WTC11 (cell line): ENCODE results near the gene AOAH. TPM values are rescaled to one million over a fixed set of nuclear protein-coding genes. Genes with fewer than 3 reads are reported as not detected.

Source experiments
- ATAC-seq: fragments of 200-7000 bp; cut with Tn5 transposase; 2 replicates; pipeline ENCODE4 v1.10.0; 2021; ENCODE audit warnings: mild to moderate bottlenecking, moderate library complexity
- CTCF ChIA-PET: fragments of 300-600 bp; sonication (Branson Sonifier 250); formaldehyde crosslinking; loops from one replicate; lab custom pipeline; 2021; ENCODE audit warnings: antibody characterized with exemption; lab: Charles Lee
- POLR2A ChIA-PET: fragments of 350-600 bp; sonication (Branson Sonifier 250); formaldehyde crosslinking; loops from one replicate; lab custom pipeline; 2021; ENCODE audit warnings: antibody characterized with exemption; lab: Charles Lee
- DNase-seq: peaks from one replicate; pipeline ENCODE4 v3.0.0; 2021; ENCODE audit warnings: low spot score
- H3K27ac Mint-ChIP-seq: 2 replicates; pipeline ENCODE4 v1.8.0; 2021; ENCODE audit warnings: mixed read lengths
- H3K27me3 Mint-ChIP-seq: 2 replicates; pipeline ENCODE4 v1.8.0; 2021; ENCODE audit warnings: low read depth, mild to moderate bottlenecking, moderate library complexity, mixed read lengths
- H3K36me3 Mint-ChIP-seq: 2 replicates; pipeline ENCODE4 v1.8.0; 2021; ENCODE audit warnings: mixed read lengths
- H3K4me1 Mint-ChIP-seq: 2 replicates; pipeline ENCODE4 v1.8.0; 2022; ENCODE audit warnings: mixed read lengths
- H3K4me3 Mint-ChIP-seq: 2 replicates; pipeline ENCODE4 v1.8.0; 2021; ENCODE audit warnings: mild to moderate bottlenecking, moderate library complexity, mixed read lengths
- H3K9me3 Mint-ChIP-seq: 2 replicates; pipeline ENCODE4 v1.8.0; 2021; ENCODE audit warnings: mixed read lengths
- AR ChIP-seq: fragments of 250-450 bp; sonication (Bioruptor Pico); IDR thresholded peaks from 2 replicates; pipeline ENCODE4 v1.9.0; 2021; ENCODE audit warnings: mild to moderate bottlenecking
- CBFB ChIP-seq: sonication (generic); formaldehyde crosslinking; IDR thresholded peaks from 2 replicates; pipeline ENCODE4 v1.8.1; 2022; ENCODE audit warnings: mild to moderate bottlenecking, low read depth, missing genetic modification reagents
- CREM ChIP-seq: sonication (generic); formaldehyde crosslinking; IDR thresholded peaks from 2 replicates; pipeline ENCODE4 v1.8.1; 2022; ENCODE audit warnings: mild to moderate bottlenecking, missing genetic modification reagents, moderate library complexity
- CTCF ChIP-seq: fragments of 200-600 bp; IDR thresholded peaks from 2 replicates; pipeline ENCODE4 v1.8.0; 2022; ENCODE audit warnings: antibody characterized with exemption
- E2F1 ChIP-seq: sonication (generic); formaldehyde crosslinking; IDR thresholded peaks from 2 replicates; pipeline ENCODE4 v1.8.0; 2022; ENCODE audit warnings: mild to moderate bottlenecking, missing genetic modification reagents
- ESRRA ChIP-seq: sonication (generic); formaldehyde crosslinking; IDR thresholded peaks from 2 replicates; pipeline ENCODE4 v1.8.1; 2022; ENCODE audit warnings: mild to moderate bottlenecking, missing genetic modification reagents, borderline replicate concordance
- GTF2I ChIP-seq: fragments of 250-450 bp; sonication (Bioruptor Pico); conservative IDR thresholded peaks from 2 replicates; pipeline ENCODE4 v1.4.0; 2021; ENCODE audit warnings: mild to moderate bottlenecking
- IRF1 ChIP-seq: sonication (generic); formaldehyde crosslinking; IDR thresholded peaks from 2 replicates; pipeline ENCODE4 v1.8.0; 2023; ENCODE audit warnings: missing genetic modification reagents
- NFYB ChIP-seq: sonication (generic); formaldehyde crosslinking; conservative IDR thresholded peaks from 2 replicates; pipeline ENCODE4 v1.8.0; 2022; ENCODE audit warnings: low read depth, missing genetic modification reagents
- TP53 ChIP-seq: sonication (generic); formaldehyde crosslinking; IDR thresholded peaks from 2 replicates; pipeline ENCODE4 v1.8.1; 2023; ENCODE audit warnings: mild to moderate bottlenecking, missing genetic modification reagents
- ZBTB21 ChIP-seq: sonication (generic); formaldehyde crosslinking; IDR thresholded peaks from 2 replicates; pipeline ENCODE4 v1.8.1; 2023; ENCODE audit warnings: mild to moderate bottlenecking, missing genetic modification reagents, borderline replicate concordance
- ZMAT4 ChIP-seq: fragments of 250-450 bp; sonication (Bioruptor Pico); IDR thresholded peaks from 2 replicates; pipeline ENCODE4 v1.9.0; 2021; ENCODE audit warnings: mild to moderate bottlenecking
- ZNF138 ChIP-seq: sonication (generic); formaldehyde crosslinking; conservative IDR thresholded peaks from 2 replicates; pipeline ENCODE4 v1.8.1; 2022; ENCODE audit warnings: mild to moderate bottlenecking, moderate library complexity, missing genetic modification reagents
- ZNF281 ChIP-seq: sonication (generic); formaldehyde crosslinking; IDR thresholded peaks from 2 replicates; pipeline ENCODE4 v1.8.0; 2023; ENCODE audit warnings: mild to moderate bottlenecking, missing genetic modification reagents
- total RNA-seq: library from RNA; stranded (reverse); gene quantifications from 3 replicates; pipeline ENCODE4 v1.2.3, GENCODE V29; 2021
- TF ChIP-seq, protein P1 (sequence below): sonication (generic); formaldehyde crosslinking; IDR thresholded peaks from 2 replicates; pipeline ENCODE4 v1.8.1; 2022; ENCODE audit warnings: missing genetic modification reagents, borderline replicate concordance
- TF ChIP-seq, protein P2 (sequence below): sonication (generic); formaldehyde crosslinking; IDR thresholded peaks from 2 replicates; pipeline ENCODE4 v1.8.1; 2023; ENCODE audit warnings: mild to moderate bottlenecking, missing genetic modification reagents
- TF ChIP-seq, protein P3 (sequence below): sonication (generic); formaldehyde crosslinking; conservative IDR thresholded peaks from 2 replicates; pipeline ENCODE4 v1.8.1; 2023; ENCODE audit warnings: mild to moderate bottlenecking, low read depth, missing genetic modification reagents, moderate library complexity

Gene AOAH
- total RNA-seq, 1 experiment from 2014 or later: 0.31 TPM

DNA sequence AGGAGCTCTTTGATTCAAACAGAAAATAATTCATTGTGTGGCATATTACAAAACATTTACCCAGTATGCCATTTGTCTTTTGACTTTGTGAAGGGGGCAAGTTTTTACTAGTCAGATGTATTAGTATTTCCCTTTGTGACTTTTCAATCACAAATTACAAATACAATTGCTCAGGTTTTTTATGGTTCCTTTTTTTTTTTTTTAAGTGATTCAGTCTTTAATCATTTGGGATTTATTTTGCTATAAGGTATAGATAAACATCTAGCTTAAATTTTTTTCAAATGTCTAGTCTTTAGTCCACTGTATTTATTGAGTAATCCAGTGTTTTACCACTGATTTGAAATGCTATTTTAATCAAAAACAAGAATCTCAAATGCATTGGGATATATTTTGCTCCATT lies 75.9 kb downstream of the AOAH start:
- no peaks in the 10 kb centered on the region for H3K36me3 Mint-ChIP-seq
- ChIA-PET CTCF (no interaction called here), POLR2A (no interaction called here)
- no peak overlapping the region for H3K4me3 Mint-ChIP-seq
- H3K9me3 Mint-ChIP-seq: peaks cover 3% of the 10 kb centered on the region; the same call in 1 of the 2 replicates
- peaks cover 35% of the 10 kb centered on the region for H3K4me1 Mint-ChIP-seq
- no peak for ATAC-seq
- H3K27ac Mint-ChIP-seq: no peak overlapping the region
- TF ChIP-seq ZNF281 (CRISPR knock-in tag) (no peak), NFYB (CRISPR knock-in tag) (no peak), ZNF138 (CRISPR knock-in tag) (no peak)
- TF ChIP-seq, protein P1, sequence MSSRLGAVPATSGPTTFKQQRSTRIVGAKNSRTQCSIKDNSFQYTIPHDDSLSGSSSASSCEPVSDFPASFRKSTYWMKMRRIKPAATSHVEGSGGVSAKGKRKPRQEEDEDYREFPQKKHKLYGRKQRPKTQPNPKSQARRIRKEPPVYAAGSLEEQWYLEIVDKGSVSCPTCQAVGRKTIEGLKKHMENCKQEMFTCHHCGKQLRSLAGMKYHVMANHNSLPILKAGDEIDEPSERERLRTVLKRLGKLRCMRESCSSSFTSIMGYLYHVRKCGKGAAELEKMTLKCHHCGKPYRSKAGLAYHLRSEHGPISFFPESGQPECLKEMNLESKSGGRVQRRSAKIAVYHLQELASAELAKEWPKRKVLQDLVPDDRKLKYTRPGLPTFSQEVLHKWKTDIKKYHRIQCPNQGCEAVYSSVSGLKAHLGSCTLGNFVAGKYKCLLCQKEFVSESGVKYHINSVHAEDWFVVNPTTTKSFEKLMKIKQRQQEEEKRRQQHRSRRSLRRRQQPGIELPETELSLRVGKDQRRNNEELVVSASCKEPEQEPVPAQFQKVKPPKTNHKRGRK (CRISPR knock-in tag): no peak
- H3K27me3 Mint-ChIP-seq: peaks cover 4% of the 10 kb centered on the region; the same call in 1 of the 2 replicates
- no peak for DNase-seq

- H3K4me3 Mint-ChIP-seq: no peak overlapping the region
- peak overlapping the region; percentile 73; the same call in 1 of the 2 replicates for H3K27ac Mint-ChIP-seq
- no peak for TF ChIP-seq AR (CRISPR knock-in tag)
- no peak for TF ChIP-seq CBFB (CRISPR knock-in tag)
- TF ChIP-seq CREM (CRISPR knock-in tag): no peak
- no peak for TF ChIP-seq ZBTB21
- no peak for TF ChIP-seq ZMAT4
- TF ChIP-seq CTCF: no peak
- TF ChIP-seq, protein P2, sequence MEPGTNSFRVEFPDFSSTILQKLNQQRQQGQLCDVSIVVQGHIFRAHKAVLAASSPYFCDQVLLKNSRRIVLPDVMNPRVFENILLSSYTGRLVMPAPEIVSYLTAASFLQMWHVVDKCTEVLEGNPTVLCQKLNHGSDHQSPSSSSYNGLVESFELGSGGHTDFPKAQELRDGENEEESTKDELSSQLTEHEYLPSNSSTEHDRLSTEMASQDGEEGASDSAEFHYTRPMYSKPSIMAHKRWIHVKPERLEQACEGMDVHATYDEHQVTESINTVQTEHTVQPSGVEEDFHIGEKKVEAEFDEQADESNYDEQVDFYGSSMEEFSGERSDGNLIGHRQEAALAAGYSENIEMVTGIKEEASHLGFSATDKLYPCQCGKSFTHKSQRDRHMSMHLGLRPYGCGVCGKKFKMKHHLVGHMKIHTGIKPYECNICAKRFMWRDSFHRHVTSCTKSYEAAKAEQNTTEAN: no peak
- no peak for TF ChIP-seq E2F1 (CRISPR knock-in tag)
- TF ChIP-seq ESRRA: no peak
- TF ChIP-seq TP53 (CRISPR knock-in tag): no peak
- TF ChIP-seq GTF2I (CRISPR knock-in tag): no peak
- no peak for TF ChIP-seq IRF1 (CRISPR knock-in tag)
- TF ChIP-seq, protein P3, sequence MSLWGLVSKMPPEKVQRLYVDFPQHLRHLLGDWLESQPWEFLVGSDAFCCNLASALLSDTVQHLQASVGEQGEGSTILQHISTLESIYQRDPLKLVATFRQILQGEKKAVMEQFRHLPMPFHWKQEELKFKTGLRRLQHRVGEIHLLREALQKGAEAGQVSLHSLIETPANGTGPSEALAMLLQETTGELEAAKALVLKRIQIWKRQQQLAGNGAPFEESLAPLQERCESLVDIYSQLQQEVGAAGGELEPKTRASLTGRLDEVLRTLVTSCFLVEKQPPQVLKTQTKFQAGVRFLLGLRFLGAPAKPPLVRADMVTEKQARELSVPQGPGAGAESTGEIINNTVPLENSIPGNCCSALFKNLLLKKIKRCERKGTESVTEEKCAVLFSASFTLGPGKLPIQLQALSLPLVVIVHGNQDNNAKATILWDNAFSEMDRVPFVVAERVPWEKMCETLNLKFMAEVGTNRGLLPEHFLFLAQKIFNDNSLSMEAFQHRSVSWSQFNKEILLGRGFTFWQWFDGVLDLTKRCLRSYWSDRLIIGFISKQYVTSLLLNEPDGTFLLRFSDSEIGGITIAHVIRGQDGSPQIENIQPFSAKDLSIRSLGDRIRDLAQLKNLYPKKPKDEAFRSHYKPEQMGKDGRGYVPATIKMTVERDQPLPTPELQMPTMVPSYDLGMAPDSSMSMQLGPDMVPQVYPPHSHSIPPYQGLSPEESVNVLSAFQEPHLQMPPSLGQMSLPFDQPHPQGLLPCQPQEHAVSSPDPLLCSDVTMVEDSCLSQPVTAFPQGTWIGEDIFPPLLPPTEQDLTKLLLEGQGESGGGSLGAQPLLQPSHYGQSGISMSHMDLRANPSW: no peak
Measured at GRCh38 chr7:36644625-36645422, 79.5 kb downstream of the AOAH start.

More at GRCh38 chr7:36644625-36645422, 79.5 kb downstream of the AOAH start:
- peak; percentile 56 for ATAC-seq
- ChIA-PET POLR2A (no interaction called here), CTCF (interaction anchor here (1.4 kb wide), 2 partner anchors 26 to 537 kb away, joined by 3 read pairs; no protein-coding TSS in a partner anchor)
- Mint-ChIP-seq H3K9me3 (peaks cover 3% of the 10 kb centered on the region; the same call in 1 of the 2 replicates), H3K27me3 (peaks cover 3% of the 10 kb centered on the region; the same call in 1 of the 2 replicates), H3K36me3 (no peaks in the 10 kb centered on the region), H3K4me1 (peaks cover 21% of the 10 kb centered on the region)
- no peak for DNase-seq
